Lung microvascular endothelial cell (primary cell): ENCODE results near the gene GUSB. TPM values are rescaled to one million over a fixed set of nuclear protein-coding genes. Genes with fewer than 3 reads are reported as not detected.
"Not testable (repeated sequence)": the region's sequence is repeated elsewhere in the genome, so short reads cannot be mapped to it uniquely, and the experiment has no call there.

Experiments used
- DNase-seq, 2 donors: peaks; one replicate each; pipeline versions ENCODE4 v3.0.0 to v3.0.0-alpha.2; 2010; ENCODE audit warnings: low read depth in 2 of 2
- total RNA-seq: library from RNA; depleted of rRNA; stranded (reverse); fragments of >200 nt; gene quantifications from 2 replicates; pipeline ENCODE4 v1.2.1, GENCODE V29; 2014

Gene GUSB
- total RNA-seq, 1 donor from 2014 or later: 67.5 TPM

DNA sequence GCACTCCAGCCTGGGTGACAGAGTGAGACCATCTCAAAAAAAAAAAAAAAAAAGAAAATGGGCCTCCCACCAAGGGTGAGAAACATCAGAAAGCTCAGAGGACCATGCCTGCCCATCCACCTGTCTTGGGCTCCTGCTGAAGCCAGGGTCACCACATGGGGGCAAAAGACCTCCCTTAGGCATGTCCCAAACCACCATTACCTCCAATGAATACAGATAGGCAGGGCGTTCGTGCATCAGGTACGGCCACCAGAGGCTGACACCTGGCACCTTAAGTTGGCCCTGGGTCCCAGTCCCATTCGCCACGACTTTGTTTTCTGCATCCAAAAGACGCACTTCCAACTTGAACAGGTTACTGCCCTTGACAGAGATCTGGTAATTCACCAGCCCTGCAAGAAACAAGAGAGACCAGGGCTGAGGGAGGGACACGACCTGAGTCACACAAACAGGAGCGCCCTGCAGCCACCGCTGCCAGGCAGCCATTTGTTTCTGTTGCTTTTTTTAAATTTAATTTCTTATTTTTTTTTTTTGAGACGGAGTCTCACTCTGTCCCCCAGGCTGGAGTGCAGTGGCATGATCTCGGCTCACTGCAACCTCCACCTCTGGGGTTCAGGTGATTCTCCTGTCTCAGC, 6.1 kb downstream of the GUSB start:
- DNase-seq: no peak

DNA sequence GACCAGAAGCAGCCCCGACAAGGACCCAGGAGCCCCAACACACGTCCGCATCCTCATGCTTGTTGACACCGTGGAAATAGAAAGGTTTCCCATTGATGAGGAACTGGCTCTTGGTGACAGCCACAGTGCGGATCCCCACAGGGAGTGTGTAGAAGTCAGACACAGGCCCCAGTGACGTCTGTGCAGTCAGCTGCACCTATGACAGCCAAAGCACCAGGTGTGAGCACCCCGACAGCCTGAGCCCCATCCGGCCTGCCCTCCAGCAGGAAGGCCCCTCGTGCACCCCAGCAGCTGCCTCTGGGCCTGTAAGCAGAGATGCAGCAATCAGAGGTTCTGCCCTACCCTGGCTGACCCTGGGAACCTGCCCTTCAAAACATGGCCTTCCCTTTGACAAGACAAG, 7.1 kb downstream of the GUSB start:
- no peak for DNase-seq

DNA sequence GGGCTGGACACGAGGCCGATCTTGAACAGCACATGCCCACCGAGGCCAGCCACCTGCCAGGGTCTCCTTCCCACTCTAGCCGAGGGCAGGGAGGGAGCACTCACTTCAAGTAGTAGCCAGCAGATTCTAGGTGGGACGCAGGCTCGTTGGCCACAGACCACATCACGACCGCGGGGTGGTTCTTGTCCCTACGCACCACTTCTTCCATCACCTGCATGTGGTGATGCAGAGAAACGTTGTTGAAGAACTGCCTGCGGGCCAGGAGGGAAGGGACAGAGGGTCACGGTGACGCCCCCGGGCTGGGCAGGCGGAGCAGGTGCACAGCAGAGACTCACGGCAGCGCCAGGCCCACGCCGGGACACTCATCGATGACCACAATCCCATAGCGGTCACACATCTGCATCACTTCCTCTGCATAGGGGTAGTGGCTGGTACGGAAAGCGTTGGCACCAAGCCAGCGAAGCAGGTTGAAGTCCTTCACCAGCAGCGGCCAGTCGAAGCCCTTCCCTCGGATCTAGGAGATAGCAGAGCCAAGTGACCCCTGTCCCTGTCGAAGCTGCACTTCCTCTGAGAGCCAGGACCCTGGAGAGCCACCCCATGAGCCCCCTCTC, 7.7 kb downstream of the GUSB start:
- DNase-seq: no peak

DNA sequence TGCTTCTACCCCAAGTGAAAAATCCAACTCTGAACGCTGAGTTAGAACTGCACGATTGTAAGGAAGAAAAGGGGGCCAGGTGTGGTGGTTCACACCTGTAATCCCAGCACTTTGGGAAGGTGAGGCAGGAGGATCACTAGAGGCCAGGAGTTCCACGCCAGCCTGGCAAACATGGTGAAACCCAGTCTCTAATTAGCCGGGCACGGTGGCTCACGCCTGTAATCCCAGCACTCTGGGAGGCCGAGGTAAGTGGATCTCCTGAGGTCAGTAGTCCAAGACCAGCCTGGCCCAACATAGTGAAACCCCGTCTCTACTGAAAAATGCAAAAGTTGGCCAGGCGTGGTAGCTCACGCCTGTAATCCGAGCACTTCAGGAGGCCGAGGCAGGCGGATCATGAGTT, 9.0 kb downstream of the GUSB start:
- no peak for DNase-seq

DNA sequence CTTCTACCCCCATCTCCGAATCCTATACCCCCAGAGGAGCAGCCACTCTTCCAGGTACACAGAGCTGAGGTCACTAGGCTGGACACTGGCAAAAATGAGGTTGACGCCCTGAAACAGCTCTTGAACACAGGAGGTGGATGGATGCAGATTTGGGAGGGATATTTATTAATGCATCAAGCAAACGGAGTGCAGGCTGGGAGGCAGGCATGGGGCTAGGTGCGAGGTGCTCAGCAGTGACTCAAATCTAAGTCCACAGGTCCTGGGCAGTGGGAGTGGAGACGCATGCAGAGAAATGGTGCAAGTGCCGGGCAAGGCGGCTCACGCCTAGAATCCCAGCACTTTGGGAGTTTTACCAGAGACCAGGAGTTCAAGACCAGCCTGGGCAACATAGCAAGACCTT, 11.0 kb downstream of the GUSB start:
- DNase-seq: no peak

- no peak for DNase-seq
Observed at GRCh38 chr7:65968256-65969185, 13.5 kb downstream of the GUSB start.

GRCh38 chr7:65967361-65968155, 14.5 kb downstream of the GUSB start:
- no peak for DNase-seq

DNA sequence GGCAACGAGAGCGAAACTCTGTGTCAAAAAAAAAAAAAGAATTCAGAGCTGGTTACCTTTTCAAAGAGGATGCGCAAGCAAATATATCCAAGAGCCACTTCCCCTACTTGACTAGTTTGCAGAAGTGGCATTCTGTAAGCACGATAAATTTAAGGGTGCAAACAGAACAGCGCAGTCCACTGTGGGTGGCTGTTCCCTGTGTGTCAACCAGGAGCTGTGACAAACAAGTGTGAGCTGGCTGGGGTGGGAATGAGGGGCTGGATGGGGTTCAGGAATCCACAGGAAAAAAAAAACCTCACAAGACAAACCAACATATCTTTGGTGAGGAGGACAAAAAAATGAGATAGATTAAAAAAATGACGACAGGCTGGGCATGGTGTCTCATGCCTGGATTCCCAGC, 15.9 kb downstream of the GUSB start:
- DNase-seq: no peak

- DNase-seq: not testable (repeated sequence)
Observed at GRCh38 chr7:65964671-65965070, 17.3 kb downstream of the GUSB start.

DNA sequence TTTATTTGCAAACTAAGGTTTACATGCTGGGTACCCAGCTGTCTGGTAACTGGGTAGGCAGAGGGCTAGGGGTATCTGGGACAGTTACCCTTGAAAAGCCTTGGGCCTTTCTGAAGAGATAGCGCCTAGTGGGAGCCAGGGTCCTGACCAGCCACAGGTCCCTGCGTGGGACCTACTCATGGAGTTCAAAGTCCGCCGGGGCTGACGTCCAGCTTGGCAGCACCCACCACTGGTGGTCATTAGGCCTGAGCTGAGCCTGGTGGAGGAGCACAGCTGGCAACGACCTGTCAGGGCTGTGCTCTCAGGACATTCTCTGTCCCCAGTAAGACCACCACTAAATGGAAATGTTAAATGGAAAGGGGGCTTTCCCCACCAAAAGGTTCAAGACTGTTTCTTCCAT, 20.0 kb downstream of the GUSB start:
- no peak for DNase-seq

DNA sequence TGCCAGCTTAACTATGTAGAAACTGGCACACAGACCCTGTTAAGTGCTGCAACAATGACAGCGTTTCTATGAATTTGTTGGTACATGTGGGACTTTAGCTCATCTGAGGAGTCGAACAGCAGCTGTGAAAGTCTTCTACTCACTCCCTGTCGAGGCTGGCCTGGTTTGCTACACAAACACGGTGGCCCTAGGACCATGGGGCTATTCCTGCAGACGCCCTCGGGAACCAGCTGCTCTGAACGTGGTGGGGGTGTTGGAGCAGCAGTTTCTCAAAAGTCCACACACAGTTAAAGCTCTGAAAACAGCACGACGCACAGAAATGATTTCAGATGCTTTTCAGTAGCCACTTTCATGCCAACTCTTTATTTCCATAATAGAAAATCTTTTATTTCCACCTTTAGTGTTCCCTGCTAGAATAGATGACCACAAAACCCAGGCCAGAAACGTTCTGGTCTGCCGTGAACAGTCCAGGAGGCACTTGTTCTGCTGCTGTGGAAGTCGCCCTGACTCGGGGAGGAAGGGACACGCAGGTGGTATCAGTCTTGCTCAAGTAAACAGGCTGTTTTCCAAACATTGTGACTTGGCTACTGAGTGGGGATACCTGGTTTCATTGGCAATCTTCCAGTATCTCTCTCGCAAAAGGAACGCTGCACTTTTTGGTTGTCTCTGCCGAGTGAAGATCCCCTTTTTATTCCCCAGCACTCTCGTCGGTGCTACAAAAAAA, 21.5 kb downstream of the GUSB start:
- no peak for DNase-seq

DNA sequence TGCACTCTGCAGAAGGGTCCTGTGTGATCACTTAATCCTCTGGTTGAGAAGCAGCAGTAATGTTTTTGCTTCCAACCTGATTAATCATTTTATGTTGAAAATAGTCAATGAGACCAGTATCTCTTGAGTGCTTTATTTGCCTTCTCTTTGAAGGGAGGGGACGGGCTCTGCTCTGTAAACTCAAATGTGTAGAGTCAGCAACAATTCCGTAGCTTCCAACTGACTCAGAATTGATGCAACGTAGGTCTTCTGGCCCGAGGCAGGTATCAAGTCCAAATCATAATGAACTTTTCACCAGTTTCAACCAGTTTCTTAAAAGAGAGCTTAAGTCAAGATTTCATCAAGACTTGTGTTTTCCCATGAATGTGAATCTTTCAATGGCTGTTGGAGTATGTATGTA, 26.3 kb downstream of the GUSB start:
- DNase-seq: no peak

GRCh38 chr7:65953890-65954450, 28.0 kb downstream of the GUSB start:
- DNase-seq: no peak

DNA sequence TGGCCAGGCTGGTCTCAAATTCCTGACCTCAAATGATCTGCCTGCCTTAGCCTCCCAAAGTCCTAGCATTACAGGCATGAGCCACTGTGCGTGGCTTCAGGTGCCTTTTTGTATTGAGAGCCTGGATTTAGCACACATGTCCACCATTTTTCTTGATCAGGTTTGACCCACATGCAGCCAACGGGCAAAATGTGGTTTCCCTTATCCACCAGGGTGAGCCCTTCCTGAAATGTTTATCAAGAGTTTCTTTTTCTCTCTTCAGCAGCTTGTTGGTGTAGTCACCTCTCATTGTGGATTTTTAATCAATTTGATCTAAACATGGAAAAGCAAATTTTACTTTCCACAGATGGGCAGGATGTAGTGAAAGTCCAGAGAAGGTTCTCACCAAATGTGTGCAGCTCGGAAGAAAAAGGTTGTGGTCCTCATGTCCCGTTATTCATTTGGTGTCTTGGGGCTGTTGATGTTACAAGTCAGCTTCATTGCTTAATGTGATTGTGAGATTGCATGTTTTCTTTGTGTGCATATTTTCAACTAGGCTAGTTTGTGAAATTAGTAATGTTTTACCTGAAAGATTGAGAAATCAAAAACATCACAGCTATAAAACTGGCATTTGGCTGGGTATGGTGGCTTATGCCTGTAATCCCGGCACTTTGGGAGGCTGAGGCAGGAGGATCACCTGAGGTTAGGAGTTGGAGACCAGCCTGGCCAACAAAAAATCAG, 28.9 kb downstream of the GUSB start:
- DNase-seq: no peak

DNA sequence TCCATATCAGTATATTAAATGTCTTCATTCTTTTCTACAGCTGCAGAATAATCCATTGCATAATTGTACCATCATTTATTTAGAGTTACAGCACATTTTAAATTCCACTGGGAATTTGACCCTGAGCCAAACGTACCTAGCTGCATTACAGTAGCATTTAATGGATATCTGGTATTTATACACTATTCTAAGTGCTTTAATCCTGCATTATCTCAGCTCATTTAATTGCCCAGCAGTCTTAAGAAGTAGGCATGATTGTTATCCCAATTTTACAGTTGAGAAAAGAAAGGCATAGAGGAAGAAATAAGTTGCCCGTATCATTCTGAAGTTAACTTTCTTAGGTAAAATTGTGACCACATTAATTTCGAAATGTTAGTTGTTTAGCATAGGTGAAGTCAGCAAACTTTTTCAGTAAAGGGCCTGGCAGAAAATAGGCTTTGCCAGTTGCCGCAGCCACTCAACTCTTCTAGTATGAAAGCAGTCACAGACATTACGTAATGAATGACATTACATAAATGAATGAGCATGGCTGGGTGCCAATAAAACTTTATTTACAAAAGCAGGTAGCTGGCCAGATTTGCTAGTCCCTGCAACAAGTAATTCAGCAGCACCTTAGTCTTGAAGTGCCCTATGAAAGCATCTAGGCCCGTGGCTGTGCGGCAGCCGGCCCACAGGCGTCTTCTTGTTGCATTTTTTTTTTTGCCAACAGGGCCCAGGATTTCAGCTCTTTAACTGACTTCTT, 30.0 kb downstream of the GUSB start:
- peak in 1 of 2 donors; percentile 36 for DNase-seq

GRCh38 chr7:65946904-65947303, 35.1 kb downstream of the GUSB start:
- DNase-seq: peak; percentile 71 to 78

- DNase-seq: not testable (repeated sequence)
Observed at GRCh38 chr7:65945787-65946186, 36.2 kb downstream of the GUSB start.

GRCh38 chr7:65938336-65938895, 43.6 kb downstream of the GUSB start:
- DNase-seq: no peak

GRCh38 chr7:65937296-65937695, 44.7 kb downstream of the GUSB start:
- no peak for DNase-seq
